NCI-H2196 (cell line): ENCODE data around the gene MAPRE2.
"Not testable (repeated sequence)": the region's sequence is repeated elsewhere in the genome, so short reads cannot be mapped to it uniquely, and the experiment has no call there.

Source experiments
- DNase-seq: peaks from one replicate; lab custom pipeline; 2025; ENCODE audit not compliant: unreplicated experiment; lab: John Stamatoyannopoulos, UW

The MAPRE2 gene

DNA sequence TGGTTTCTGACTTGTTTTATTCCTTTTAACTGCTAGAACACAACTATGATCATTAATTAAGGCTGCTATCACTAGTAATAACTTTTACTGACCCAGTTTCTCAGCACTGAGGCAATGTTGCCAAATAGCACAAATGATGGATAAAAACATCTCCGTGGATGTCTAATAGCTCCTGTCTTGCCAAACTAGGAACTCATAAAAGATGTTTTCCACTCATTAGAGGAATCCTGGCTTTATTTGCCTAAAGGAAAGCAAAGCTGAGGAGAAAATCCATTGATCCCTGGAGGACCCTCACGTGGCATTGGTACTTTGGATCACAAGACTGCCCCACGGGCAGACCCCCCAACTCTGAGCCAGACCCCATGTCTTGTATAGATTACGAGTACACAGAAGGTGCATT is 103.5 kb downstream of the MAPRE2 start:
- no peak for DNase-seq

DNA sequence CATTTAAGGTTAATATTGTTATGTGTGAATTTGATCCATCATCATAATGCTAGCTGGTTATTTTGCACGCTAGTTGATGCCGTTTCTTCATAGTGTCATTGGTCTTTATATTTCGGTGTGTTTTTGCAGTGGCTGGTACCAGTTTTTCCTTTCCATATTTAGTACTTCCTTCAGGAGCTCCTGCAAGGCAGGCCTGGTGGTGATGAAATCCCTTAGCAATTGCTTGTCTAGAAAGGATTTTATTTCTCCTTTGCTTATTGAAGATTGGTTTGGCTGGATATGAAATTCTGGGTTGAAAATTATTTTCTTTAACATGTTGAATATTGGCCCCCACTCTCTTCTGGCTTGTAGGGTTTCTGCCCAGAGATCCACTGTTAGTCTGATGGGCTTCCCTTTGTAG is 109.0 kb downstream of the MAPRE2 start:
- not testable (repeated sequence) for DNase-seq

DNA sequence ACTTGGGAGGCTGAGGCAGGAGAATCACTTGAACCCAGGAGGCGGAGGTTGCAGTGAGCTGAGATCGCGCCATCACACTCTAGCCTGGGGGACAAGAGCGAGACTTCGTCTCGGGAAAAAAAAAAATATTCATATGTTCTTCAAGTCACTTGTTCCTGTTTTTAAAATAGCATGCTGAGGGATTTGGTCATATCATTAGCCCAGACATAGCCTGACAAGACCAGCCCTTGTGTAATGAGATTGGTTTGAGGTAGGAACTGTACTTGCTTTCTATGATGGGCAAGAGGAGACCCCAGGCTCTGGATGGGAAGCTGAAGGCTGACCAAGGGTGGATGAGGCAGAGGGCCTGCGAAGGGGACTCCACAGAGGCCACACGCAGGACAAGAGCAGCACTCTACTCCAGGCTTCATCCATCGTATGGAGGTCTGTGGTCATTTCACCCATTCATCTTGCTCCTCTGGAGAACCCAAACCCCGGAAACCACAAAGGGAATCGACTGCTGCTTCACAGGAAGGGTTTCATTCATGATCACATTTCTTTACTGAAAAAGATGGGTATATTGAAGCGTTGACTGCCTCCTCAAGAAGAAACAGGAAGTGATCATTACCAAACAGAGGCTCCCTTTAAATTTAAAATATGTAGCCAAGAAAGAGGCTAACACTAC is 112.5 kb downstream of the MAPRE2 start:
- no peak for DNase-seq

DNA sequence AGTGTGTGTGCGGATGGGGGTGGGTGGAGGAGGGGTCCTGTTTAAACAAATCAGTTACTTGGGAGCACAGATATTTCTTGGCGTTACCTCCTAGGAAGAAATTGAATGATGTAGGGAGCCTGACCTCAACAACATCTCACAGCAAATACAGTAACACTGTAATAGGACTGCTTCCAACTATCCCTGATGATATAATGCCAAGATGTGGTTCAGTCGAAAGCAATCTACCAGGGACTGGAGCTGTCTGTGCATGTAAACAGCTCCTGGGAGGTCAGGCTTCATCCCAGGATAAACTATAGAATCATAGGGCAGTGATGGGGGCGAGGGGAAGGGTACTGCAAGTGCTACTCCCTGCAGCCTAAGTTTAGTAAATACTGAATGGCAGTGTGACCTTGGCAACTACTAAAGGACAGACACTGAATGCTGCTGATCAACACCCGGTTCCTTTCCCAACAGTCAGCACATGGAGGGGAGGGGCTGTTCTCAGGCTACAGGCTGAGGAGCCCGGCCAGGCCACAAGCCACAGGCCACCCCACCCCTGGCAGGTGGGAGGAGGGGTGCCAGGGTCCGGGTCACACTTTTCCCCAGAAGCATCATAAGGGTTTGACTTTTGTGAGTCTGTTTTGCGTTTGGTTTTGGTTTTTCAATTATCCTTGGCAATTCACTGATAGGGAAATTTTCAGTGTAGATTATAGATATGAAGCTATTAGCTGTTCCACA is 114.3 kb downstream of the MAPRE2 start:
- no peak for DNase-seq

DNA sequence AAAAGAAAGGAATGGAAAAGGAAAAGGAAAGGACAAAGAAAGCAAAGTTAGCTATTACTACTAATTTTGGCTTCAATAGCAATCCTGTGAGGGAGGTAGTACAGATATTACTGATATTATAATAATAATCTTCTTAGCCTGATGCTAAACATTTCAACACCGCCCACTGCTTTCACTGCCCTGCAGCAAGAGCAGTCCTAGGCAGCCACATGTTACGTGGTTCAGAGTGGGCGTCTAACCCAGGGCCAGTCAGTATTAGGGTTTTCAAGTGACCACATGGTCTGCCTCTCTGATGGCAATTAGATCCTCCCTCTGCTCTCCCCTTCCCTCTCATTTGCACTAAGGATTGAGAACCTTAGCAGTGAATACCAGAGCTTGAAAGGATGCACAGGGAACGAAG is 116.0 kb downstream of the MAPRE2 start:
- no peak for DNase-seq

GRCh38 chr18:35158728-35159450 is 117.7 kb downstream of the MAPRE2 start:
- no peak for DNase-seq

- no peak for DNase-seq
Measured at GRCh38 chr18:35159782-35160181, 118.6 kb downstream of the MAPRE2 start.

- no peak for DNase-seq
Measured at GRCh38 chr18:35161485-35161884, 120.3 kb downstream of the MAPRE2 start.

DNA sequence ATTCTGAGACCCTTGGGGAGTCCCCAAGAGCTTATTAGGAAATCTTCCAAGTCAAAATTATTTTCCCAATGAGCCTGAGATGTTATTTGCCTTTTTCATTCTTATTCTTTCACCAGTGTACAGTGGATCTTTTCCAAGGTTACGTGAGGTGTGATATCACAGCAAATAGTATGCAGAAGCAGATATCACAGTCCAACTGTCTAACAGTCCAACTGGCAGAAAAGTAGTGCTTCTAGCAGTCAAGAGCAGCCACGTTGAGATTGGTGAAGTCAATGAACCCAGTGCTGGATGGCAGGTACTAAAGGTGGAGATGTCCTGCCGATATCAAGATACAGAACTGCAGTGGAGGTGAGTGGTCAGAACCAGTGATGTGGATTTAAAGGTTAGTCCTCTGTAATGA is 120.7 kb downstream of the MAPRE2 start:
- no peak for DNase-seq

- DNase-seq = no peak
Measured at GRCh38 chr18:35163014-35163539, 121.9 kb downstream of the MAPRE2 start.

- DNase-seq = no peak
Measured at GRCh38 chr18:35163721-35164120, 122.5 kb downstream of the MAPRE2 start.

DNA sequence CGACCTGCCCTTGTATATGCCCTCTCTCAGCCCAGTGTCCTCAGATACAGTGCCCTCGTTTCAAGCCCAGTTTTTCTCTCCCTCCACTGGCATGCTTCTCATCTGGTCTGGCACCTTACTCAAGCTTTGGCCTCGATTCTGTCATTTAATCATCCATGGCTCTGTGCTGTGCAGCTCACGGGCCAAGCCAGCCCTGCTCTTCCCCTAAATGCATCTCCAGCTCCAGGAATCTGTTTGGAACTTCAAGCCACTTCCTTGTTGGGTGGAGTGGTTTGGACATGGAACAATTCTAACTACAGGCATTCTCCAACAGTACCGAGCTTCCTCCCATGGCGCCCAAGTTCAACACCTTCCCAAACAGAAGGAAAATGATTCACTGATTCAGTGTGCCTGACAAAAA is 122.9 kb downstream of the MAPRE2 start:
- no peak for DNase-seq

GRCh38 chr18:35167332-35167731 is 126.1 kb downstream of the MAPRE2 start:
- DNase-seq = no peak

- no peak for DNase-seq
Measured at GRCh38 chr18:35167857-35168256, 126.6 kb downstream of the MAPRE2 start.

DNA sequence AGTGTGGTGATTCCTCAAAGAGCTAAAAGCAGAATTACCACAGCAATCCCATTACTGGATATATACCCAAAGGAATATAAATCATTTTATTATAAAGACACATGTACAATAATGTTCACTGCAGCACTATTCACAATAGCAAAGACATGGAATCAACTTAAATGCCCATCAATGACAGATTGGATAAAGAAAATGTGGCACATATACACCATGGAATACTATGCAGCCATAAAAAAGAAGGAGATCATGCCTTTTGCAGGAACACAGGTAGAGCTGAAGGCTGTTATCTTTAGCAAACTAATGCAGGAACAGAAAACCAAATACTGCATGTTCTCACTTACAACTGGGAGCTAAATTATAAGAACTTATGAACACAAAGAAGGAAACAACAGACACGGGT is 129.1 kb downstream of the MAPRE2 start:
- not testable (repeated sequence) for DNase-seq

GRCh38 chr18:35171315-35171987 is 130.2 kb downstream of the MAPRE2 start:
- no peak for DNase-seq

DNA sequence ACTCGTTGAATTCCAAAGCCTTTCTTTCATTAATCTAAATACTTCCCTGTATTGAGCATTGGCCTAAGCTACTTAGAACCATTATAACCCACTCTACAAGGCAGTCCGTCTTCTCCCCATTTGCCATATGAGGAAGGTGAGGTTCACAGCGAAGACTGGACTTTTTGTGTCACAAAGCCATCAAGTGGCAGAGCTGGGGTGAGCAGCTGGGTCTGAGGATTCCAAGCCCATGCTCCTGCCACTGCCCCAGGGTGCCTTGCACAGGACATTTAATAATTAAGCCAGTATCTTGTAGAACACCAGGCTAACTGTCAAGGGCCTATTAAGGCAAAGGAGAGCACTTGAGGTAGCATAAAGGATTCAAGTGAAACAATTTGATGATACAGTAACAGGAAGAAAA is 130.8 kb downstream of the MAPRE2 start:
- no peak for DNase-seq

GRCh38 chr18:35172451-35173035 is 131.3 kb downstream of the MAPRE2 start:
- DNase-seq = no peak

DNA sequence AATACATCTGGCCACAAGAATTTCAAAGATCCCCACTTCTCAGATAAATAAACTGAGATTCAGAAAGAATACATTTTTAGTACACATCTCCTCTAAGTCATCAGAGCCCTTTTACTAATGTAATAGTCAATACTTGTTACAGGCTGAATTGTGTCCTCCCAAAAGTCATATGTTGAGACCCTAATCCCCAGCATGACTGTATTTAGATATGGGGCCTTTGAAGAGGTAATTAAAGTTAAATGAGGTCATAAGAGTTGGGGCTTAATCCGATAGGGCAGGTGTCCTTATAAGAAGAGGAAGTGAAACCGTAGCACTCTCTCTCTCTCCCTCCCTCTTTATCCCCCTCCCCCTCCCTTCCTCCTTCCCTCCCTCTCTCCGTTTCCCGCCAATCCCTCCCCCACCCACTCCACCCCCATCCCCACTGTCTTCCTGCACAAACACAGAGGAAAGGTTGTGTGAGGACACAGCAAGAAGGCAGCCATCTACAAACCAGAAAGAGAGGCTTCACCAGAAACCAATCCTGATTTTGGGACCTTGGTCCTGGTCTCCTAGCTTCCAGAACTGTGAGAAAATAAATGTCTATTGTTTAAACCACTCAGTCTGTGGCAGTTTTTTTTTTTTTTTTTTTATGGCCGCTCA is 133.0 kb downstream of the MAPRE2 start:
- DNase-seq = no peak

DNA sequence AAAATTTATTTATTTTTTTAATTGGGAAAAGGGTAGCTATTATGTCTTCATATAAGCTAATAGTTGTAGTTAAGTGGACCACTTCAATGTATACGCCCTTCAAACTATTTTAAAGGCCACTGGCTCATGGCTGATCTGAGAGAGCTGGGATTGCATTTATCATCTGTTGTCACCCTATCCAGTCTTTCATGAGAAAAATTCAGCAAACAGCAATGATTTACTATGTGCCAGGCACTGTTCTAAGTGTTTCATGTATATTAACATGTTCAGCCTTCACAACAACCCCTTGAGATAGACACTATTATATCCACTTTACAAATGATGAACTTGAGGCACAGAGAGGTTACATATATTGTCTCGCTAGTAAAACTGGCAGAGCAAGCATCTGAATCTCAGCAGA is 133.5 kb downstream of the MAPRE2 start:
- DNase-seq = no peak

- no peak for DNase-seq
Measured at GRCh38 chr18:35176925-35177324, 135.7 kb downstream of the MAPRE2 start.
